Upper lobe of left lung (tissue), 4 donors: ENCODE data around the gene MPC1.

Experiments
- CTCF ChIP-seq, 6 experiments: fragments of 450-650 bp in 4 of 6; fragments of 200-600 bp in 2 of 6; sonication (generic) in 2 of 6; IDR thresholded peaks; one replicate each; pipeline ENCODE4 v1.5.1; 2016 to 2019; ENCODE audit warnings: antibody characterized with exemption in 6 of 6
- EP300 ChIP-seq, 4 donors: sonication (generic); formaldehyde crosslinking; IDR thresholded peaks; one replicate each; pipeline ENCODE4 v1.5.1; 2017; ENCODE audit warnings: antibody characterized with exemption in 4 of 4, control low read depth in 2 of 4
- POLR2A ChIP-seq, 4 donors: fragments of 450-650 bp; IDR thresholded peaks; one replicate each; pipeline ENCODE4 v1.5.1; 2016 to 2017; ENCODE audit warnings: antibody characterized with exemption in 4 of 4, mild to moderate bottlenecking in 2 of 4

DNA sequence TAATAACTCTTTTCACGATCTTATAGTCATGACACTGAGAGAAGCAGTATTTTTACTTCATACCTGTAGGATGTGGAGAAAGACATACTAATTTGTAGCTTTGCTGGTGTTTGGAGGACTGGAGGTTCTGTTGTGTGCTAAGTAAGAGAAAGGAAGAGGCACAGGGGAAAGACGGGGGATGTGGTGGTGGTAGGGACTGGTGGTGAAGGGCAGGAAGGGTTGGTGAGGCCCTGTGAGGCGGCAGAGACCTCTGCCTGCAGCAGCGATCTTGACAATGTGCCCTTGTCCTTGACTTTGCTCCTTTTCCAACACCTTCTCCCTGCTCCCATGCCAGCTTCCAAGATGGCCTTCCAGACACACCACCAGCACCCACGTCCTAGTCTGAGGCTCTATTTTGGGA lies 32.6 kb upstream of the MPC1 start:
- TF ChIP-seq EP300 (IDR thresholded peaks at IDR 0.05) (no peak), CTCF (IDR thresholded peaks at IDR 0.05) (no peak), POLR2A (IDR thresholded peaks at IDR 0.05) (no peak)
